ENCODE results near the gene KRTAP10-1. TPM values are rescaled to one million over a fixed set of nuclear protein-coding genes. Genes with fewer than 3 reads are reported as not detected.
A peak's percentile ranks its signal among the peaks of the same experiment; 100 is the strongest.

The KRTAP10-1 gene
- total and polyA plus RNA-seq, 4 donors: not detected

DNA sequence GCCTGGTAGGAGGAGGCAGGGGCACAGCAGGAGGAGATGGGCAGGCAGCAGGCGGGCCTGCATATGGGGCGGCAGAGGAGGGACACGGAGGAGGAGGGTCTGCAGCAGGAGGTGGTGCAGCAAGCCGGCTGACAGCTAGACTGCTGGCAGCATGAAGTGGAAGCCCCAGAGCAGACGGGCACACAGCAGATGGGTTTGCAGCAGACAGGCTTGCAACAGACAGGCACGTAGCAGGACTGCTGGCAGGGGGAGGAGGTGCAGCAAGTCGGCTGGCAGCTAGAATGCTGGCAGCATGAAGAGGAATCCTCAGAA lies 39.8 kb upstream of the KRTAP10-1 start:
- H3K4me3 ChIP-seq (ENCODE audit: low read depth in 1 of 3, low read length in 3 of 3): no peak overlapping the region
- no peaks in the 10 kb centered on the region for H3K36me3 ChIP-seq (ENCODE audit: control insufficient read depth in 4 of 4, insufficient read depth in 3 of 4, low read depth in 1 of 4, low read length in 3 of 4)
- H3K9me3 ChIP-seq (ENCODE audit: control insufficient read depth in 4 of 4, low read length in 3 of 4): peaks cover 0 to 4% (median 2%) of the 10 kb centered on the region in 4 donors
- no peak for DNase-seq (ENCODE audit: low spot score)
- H3K9ac ChIP-seq (ENCODE audit: low read depth in 1 of 2, low read length in 2 of 2): no peak overlapping the region
- TF ChIP-seq EGR1 (IDR thresholded peaks at IDR 0.05; ENCODE audit: low read depth in 2 of 2) (no peak), MAX (IDR thresholded peaks at IDR 0.05) (no peak), HNF4A (conservative IDR thresholded peaks at IDR 0.05) (no peak), NR2F2 (IDR thresholded peaks at IDR 0.05) (no peak), GABPA (IDR thresholded peaks at IDR 0.05 in 1 of 2, conservative IDR thresholded peaks at IDR 0.05 in 1 of 2) (no peak), REST (IDR thresholded peaks at IDR 0.05) (no peak), FOXA2 (IDR thresholded peaks at IDR 0.05) (no peak)
- TF ChIP-seq, protein P1, sequence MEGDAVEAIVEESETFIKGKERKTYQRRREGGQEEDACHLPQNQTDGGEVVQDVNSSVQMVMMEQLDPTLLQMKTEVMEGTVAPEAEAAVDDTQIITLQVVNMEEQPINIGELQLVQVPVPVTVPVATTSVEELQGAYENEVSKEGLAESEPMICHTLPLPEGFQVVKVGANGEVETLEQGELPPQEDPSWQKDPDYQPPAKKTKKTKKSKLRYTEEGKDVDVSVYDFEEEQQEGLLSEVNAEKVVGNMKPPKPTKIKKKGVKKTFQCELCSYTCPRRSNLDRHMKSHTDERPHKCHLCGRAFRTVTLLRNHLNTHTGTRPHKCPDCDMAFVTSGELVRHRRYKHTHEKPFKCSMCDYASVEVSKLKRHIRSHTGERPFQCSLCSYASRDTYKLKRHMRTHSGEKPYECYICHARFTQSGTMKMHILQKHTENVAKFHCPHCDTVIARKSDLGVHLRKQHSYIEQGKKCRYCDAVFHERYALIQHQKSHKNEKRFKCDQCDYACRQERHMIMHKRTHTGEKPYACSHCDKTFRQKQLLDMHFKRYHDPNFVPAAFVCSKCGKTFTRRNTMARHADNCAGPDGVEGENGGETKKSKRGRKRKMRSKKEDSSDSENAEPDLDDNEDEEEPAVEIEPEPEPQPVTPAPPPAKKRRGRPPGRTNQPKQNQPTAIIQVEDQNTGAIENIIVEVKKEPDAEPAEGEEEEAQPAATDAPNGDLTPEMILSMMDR (IDR thresholded peaks at IDR 0.05; ENCODE audit: low read depth, low read length, missing input control): no peak
- TF ChIP-seq, protein P2, sequence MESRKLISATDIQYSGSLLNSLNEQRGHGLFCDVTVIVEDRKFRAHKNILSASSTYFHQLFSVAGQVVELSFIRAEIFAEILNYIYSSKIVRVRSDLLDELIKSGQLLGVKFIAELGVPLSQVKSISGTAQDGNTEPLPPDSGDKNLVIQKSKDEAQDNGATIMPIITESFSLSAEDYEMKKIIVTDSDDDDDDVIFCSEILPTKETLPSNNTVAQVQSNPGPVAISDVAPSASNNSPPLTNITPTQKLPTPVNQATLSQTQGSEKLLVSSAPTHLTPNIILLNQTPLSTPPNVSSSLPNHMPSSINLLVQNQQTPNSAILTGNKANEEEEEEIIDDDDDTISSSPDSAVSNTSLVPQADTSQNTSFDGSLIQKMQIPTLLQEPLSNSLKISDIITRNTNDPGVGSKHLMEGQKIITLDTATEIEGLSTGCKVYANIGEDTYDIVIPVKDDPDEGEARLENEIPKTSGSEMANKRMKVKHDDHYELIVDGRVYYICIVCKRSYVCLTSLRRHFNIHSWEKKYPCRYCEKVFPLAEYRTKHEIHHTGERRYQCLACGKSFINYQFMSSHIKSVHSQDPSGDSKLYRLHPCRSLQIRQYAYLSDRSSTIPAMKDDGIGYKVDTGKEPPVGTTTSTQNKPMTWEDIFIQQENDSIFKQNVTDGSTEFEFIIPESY (IDR thresholded peaks at IDR 0.05): no peak
- TF ChIP-seq, protein P3, sequence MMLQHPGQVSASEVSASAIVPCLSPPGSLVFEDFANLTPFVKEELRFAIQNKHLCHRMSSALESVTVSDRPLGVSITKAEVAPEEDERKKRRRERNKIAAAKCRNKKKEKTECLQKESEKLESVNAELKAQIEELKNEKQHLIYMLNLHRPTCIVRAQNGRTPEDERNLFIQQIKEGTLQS (IDR thresholded peaks at IDR 0.05): no peak
- WGBS: 80% methylated on average over 7 of the region's 7 CpGs
- no peak overlapping the region for H3K27ac ChIP-seq (ENCODE audit: low read depth in 1 of 2, low read length in 2 of 2)
- no peaks in the 10 kb centered on the region for H3K27me3 ChIP-seq (ENCODE audit: control insufficient read depth in 4 of 4, insufficient read depth in 4 of 4, low read length in 3 of 4)
- H3K4me1 ChIP-seq (ENCODE audit: control insufficient read depth in 4 of 4, insufficient read depth in 4 of 4, low read length in 3 of 4): peaks cover 0 to 7% (median 0%) of the 10 kb centered on the region in 4 donors

- H3K27ac ChIP-seq (ENCODE audit: low read depth in 1 of 2, low read length in 2 of 2): no peak overlapping the region
- peaks cover 0 to 13% (median 3%) of the 10 kb centered on the region in 4 donors for H3K4me1 ChIP-seq (ENCODE audit: control insufficient read depth in 4 of 4, insufficient read depth in 4 of 4, low read length in 3 of 4)
- peak; percentile 14 for DNase-seq (ENCODE audit: low spot score)
- no peaks in the 10 kb centered on the region for H3K36me3 ChIP-seq (ENCODE audit: control insufficient read depth in 4 of 4, insufficient read depth in 3 of 4, low read depth in 1 of 4, low read length in 3 of 4)
- no peak for TF ChIP-seq RAD21 (IDR thresholded peaks at IDR 0.05)
- TF ChIP-seq, protein P3 (IDR thresholded peaks at IDR 0.05): no peak
- no peak for TF ChIP-seq REST (IDR thresholded peaks at IDR 0.05)
- no peak for TF ChIP-seq GABPA (IDR thresholded peaks at IDR 0.05 in 1 of 2, conservative IDR thresholded peaks at IDR 0.05 in 1 of 2)
- no peak for TF ChIP-seq HNF4G (IDR thresholded peaks at IDR 0.05)
- no peak for TF ChIP-seq SP1 (IDR thresholded peaks at IDR 0.05)
- H3K27me3 ChIP-seq (ENCODE audit: control insufficient read depth in 4 of 4, insufficient read depth in 4 of 4, low read length in 3 of 4): no peaks in the 10 kb centered on the region
- no peak overlapping the region for H3K4me3 ChIP-seq (ENCODE audit: low read depth in 1 of 3, low read length in 3 of 3)
- no peak overlapping the region for H3K9ac ChIP-seq (ENCODE audit: low read depth in 1 of 2, low read length in 2 of 2)
- 84% methylated on average over 22 of the region's 22 CpGs for WGBS
- peaks cover 0 to 4% (median 2%) of the 10 kb centered on the region in 4 donors for H3K9me3 ChIP-seq (ENCODE audit: control insufficient read depth in 4 of 4, low read length in 3 of 4)
Observed at GRCh38 chr21:44579056-44579832, 39.2 kb upstream of the KRTAP10-1 start.

Data from liver (tissue), 9 donors.